K562 (cell line): Measurements from ENCODE around the gene TRNAU1AP. TPM values are rescaled to one million over a fixed set of nuclear protein-coding genes. Genes with fewer than 3 reads are reported as not detected.
A peak's percentile ranks its signal among the peaks of the same experiment; 100 is the strongest.

Experiments used
- AFF4 ChIP-seq: sonication (generic); formaldehyde crosslinking; IDR thresholded peaks from 2 replicates; pipeline ENCODE4 v1.8.0; 2023; ENCODE audit warnings: mild to moderate bottlenecking, missing genetic modification reagents
- DDX20 ChIP-seq: fragments of 450-650 bp; IDR thresholded peaks from 2 replicates; pipeline ENCODE4 v1.6.1; 2016; ENCODE audit warnings: missing genetic modification characterization, low read depth, mild to moderate bottlenecking, missing compliant biosample characterization, moderate library complexity
- ETS2 ChIP-seq: IDR thresholded peaks from 2 replicates; pipeline ENCODE4 v1.6.1; 2016; ENCODE audit warnings: borderline replicate concordance, missing genetic modification characterization, mild to moderate bottlenecking, moderate library complexity, missing compliant biosample characterization; ENCODE audit not compliant: poor library complexity, severe bottlenecking
- GABPB1 ChIP-seq: sonication (generic); formaldehyde crosslinking; IDR thresholded peaks from 2 replicates; pipeline ENCODE4 v1.8.0; 2022; ENCODE audit warnings: mild to moderate bottlenecking, missing genetic modification reagents
- MCM7 ChIP-seq, 2 experiments: fragments of 450-650 bp; IDR thresholded peaks; 2 replicates each; pipeline ENCODE4 v1.6.1; 2016 to 2018
- NCOA4 ChIP-seq: fragments of 450-650 bp; IDR thresholded peaks from 2 replicates; pipeline ENCODE4 v1.6.1; 2018; ENCODE audit warnings: mild to moderate bottlenecking; ENCODE audit not compliant: partially characterized antibody
- POLR2A ChIP-seq: fragments of 450-650 bp; conservative IDR thresholded peaks from 2 replicates; pipeline ENCODE4 v1.6.1; 2016
- POLR2AphosphoS2 ChIP-seq: IDR thresholded peaks from 2 replicates; pipeline ENCODE4 v1.6.1; 2012; ENCODE audit warnings: low read length, improper control_type of control experiment
- SMAD1 ChIP-seq: fragments of 150-350 bp; IDR thresholded peaks from 2 replicates; pipeline ENCODE4 v1.6.1; 2014; ENCODE audit warnings: low read length, low read depth; ENCODE audit not compliant: partially characterized antibody
- SMARCA5 ChIP-seq: fragments of 450-650 bp; IDR thresholded peaks from 2 replicates; pipeline ENCODE4 v1.6.1; 2016
- STAG1 ChIP-seq: sonication (generic); formaldehyde crosslinking; IDR thresholded peaks from 2 replicates; pipeline ENCODE4 v1.5.0; 2020; ENCODE audit warnings: missing genetic modification reagents, borderline replicate concordance
- ZEB2 ChIP-seq: fragments of 450-650 bp; IDR thresholded peaks from 2 replicates; pipeline ENCODE4 v1.6.1; 2016
- ZNF212 ChIP-seq: fragments of 450-650 bp; formaldehyde crosslinking; IDR thresholded peaks from 2 replicates; pipeline ENCODE4 v1.4.0; 2020; ENCODE audit warnings: mild to moderate bottlenecking
- ZNF444 ChIP-seq: fragments of 250-450 bp; sonication (Bioruptor Pico); IDR thresholded peaks from 2 replicates; pipeline ENCODE4 v1.4.0; 2020; ENCODE audit warnings: mild to moderate bottlenecking, moderate library complexity
- polyA plus RNA-seq, 8 experiments: library from polyadenylated mRNA; depleted of rRNA in 4 of 8; stranded (reverse) in 5 of 8; unstranded in 3 of 8; fragments of >200 nt; fragmentation: Nextera tagmentation in 2 of 8; fragmentation: Illumina TruSeq in 1 of 8; extraction: Ambion mirVana in 2 of 8; extraction: Trizol in 1 of 8; gene quantifications; 2 replicates each; pipeline versions ENCODE4 v1.2.1 to v1.2.3, GENCODE V29; 2011 to 2014; ENCODE audit warnings: inconsistent platforms in 1 of 8, missing spikeins in 1 of 8
- total RNA-seq, 7 experiments: library from RNA; depleted of rRNA in 6 of 7; stranded (reverse); fragments of >200 nt in 6 of 7; fragmentation: Illumina TruSeq in 2 of 7; extraction: Trizol in 2 of 7; gene quantifications; 2 replicates each; pipeline versions ENCODE4 v1.2.1 to v1.2.3, GENCODE V29; 2011 to 2021; ENCODE audit warnings: low replicate concordance in 1 of 7
- TF ChIP-seq, protein P1 (sequence below): fragments of 450-650 bp; conservative IDR thresholded peaks from 2 replicates; pipeline ENCODE4 v1.6.1; 2016; ENCODE audit warnings: missing genetic modification characterization, low read depth, mild to moderate bottlenecking, missing compliant biosample characterization, moderate library complexity
- TF ChIP-seq, protein P2 (sequence below): fragments of 250-450 bp; sonication (Bioruptor Pico); IDR thresholded peaks from 2 replicates; pipeline ENCODE4 v1.4.0; 2020; ENCODE audit warnings: mild to moderate bottlenecking, moderate library complexity, borderline replicate concordance
- TF ChIP-seq, protein P3 (sequence below): fragments of 450-650 bp; formaldehyde crosslinking; IDR thresholded peaks from 2 replicates; pipeline ENCODE4 v1.4.0; 2020; ENCODE audit warnings: mild to moderate bottlenecking, moderate library complexity

The TRNAU1AP gene
- total and polyA plus RNA-seq, 9 of the 15 experiments (the other 6 are each of a cell fraction or from before 2014, with no cell fraction given) = 34.9 to 110 (median 46.3) TPM

DNA sequence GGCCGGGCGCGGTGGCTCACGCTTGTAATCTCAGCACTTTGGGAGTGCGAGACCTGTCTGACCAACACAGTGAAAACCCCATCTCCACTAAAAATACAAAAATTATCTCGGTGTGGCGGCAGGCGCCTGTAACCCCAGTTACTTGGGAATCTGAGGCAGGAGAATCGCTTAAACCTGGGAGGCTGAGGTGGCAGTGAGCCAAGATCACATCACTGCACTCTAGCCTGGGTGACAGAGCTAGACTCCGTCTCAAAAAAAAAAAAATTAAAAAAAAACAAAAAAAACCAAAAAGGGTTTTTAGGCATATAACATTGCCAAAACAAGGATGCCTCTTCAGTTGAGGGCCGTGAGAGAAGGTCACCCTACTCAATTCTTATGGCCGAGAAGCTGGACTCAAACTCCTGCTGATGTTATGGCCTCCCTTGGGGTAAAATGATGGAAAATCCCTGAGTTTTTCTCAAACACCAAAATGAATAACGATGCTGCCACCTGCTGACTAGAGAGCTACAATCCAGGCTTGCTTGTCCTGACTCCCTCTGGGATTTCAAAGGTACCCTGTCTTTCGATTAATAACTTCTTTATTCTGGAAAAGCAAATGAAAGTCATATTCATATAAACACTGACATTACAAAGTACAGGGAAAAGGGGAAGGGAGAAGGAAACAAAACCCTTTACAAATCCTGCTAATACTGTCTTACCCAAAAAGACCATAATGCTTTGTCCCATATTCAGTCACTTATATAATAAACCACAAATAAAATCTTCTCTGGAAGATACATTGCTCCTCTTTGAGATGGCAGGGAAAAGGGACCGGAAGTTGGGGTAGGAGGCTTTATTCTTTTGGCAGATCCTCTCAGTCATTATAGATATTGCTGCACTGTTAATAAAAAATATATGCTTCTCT, 49.9 kb downstream of the TRNAU1AP start (continued):
- no peak for TF ChIP-seq MCM7 (IDR thresholded peaks at IDR 0.05)
- TF ChIP-seq POLR2A = no peak
- no peak for TF ChIP-seq SMARCA5
- no peak for TF ChIP-seq POLR2AphosphoS2
- no peak for TF ChIP-seq ZNF212 (CRISPR knock-in tag)
- TF ChIP-seq, protein P1, sequence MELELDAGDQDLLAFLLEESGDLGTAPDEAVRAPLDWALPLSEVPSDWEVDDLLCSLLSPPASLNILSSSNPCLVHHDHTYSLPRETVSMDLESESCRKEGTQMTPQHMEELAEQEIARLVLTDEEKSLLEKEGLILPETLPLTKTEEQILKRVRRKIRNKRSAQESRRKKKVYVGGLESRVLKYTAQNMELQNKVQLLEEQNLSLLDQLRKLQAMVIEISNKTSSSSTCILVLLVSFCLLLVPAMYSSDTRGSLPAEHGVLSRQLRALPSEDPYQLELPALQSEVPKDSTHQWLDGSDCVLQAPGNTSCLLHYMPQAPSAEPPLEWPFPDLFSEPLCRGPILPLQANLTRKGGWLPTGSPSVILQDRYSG (tag) = no peak
- TF ChIP-seq ZNF444 (CRISPR knock-in tag) = no peak
- TF ChIP-seq, protein P2, sequence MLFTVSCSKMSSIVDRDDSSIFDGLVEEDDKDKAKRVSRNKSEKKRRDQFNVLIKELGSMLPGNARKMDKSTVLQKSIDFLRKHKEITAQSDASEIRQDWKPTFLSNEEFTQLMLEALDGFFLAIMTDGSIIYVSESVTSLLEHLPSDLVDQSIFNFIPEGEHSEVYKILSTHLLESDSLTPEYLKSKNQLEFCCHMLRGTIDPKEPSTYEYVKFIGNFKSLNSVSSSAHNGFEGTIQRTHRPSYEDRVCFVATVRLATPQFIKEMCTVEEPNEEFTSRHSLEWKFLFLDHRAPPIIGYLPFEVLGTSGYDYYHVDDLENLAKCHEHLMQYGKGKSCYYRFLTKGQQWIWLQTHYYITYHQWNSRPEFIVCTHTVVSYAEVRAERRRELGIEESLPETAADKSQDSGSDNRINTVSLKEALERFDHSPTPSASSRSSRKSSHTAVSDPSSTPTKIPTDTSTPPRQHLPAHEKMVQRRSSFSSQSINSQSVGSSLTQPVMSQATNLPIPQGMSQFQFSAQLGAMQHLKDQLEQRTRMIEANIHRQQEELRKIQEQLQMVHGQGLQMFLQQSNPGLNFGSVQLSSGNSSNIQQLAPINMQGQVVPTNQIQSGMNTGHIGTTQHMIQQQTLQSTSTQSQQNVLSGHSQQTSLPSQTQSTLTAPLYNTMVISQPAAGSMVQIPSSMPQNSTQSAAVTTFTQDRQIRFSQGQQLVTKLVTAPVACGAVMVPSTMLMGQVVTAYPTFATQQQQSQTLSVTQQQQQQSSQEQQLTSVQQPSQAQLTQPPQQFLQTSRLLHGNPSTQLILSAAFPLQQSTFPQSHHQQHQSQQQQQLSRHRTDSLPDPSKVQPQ = no peak
- TF ChIP-seq ETS2 = no peak
- TF ChIP-seq SMAD1 = no peak
- TF ChIP-seq GABPB1 (CRISPR knock-in tag) = 0 out of 2 replicates have a peak, but pooled peaks have one; percentile 29
- TF ChIP-seq, protein P3, sequence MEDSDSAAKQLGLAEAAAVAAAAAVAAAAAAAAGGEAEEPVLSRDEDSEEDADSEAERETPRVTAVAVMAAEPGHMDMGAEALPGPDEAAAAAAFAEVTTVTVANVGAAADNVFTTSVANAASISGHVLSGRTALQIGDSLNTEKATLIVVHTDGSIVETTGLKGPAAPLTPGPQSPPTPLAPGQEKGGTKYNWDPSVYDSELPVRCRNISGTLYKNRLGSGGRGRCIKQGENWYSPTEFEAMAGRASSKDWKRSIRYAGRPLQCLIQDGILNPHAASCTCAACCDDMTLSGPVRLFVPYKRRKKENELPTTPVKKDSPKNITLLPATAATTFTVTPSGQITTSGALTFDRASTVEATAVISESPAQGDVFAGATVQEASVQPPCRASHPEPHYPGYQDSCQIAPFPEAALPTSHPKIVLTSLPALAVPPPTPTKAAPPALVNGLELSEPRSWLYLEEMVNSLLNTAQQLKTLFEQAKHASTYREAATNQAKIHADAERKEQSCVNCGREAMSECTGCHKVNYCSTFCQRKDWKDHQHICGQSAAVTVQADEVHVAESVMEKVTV = peak; percentile 87
- 0 out of 2 replicates have a peak, but pooled peaks have one; percentile 45 for TF ChIP-seq AFF4 (CRISPR knock-in tag)
- no peak for TF ChIP-seq NCOA4
- 0 out of 2 replicates have a peak, but pooled peaks have one; percentile 35 for TF ChIP-seq DDX20
- peak; percentile 46; the same call in 1 of the 2 replicates for TF ChIP-seq STAG1
- peak; percentile 33; the same call in 1 of the 2 replicates for TF ChIP-seq ZEB2
